Mucosa of rectum (tissue), 2 donors: Measurements from ENCODE around the gene WDR75.

Source experiments
- H3K27ac ChIP-seq, 2 donors: one replicate each; pipeline ENCODE4 v1.7.0; 2013; ENCODE audit warnings: inconsistent platforms in 2 of 2, low read depth in 2 of 2, low read length in 2 of 2
- H3K27me3 ChIP-seq, 2 donors: one replicate each; pipeline ENCODE4 v1.7.0; 2013; ENCODE audit warnings: low read length in 2 of 2; ENCODE audit not compliant: control insufficient read depth in 2 of 2, insufficient read depth in 2 of 2
- H3K36me3 ChIP-seq, 2 donors: one replicate each; pipeline ENCODE4 v1.7.0; 2013; ENCODE audit warnings: low read length in 2 of 2; ENCODE audit not compliant: control insufficient read depth in 2 of 2, insufficient read depth in 2 of 2
- H3K4me1 ChIP-seq, 2 donors: one replicate each; pipeline ENCODE4 v1.7.0; 2013; ENCODE audit warnings: low read length in 2 of 2, mild to moderate bottlenecking in 1 of 2; ENCODE audit not compliant: control insufficient read depth in 2 of 2, insufficient read depth in 2 of 2
- H3K4me3 ChIP-seq, 2 donors: one replicate each; pipeline ENCODE4 v1.7.0; 2013; ENCODE audit warnings: low read length in 2 of 2
- H3K9ac ChIP-seq, 2 donors: one replicate each; pipeline ENCODE4 v1.7.0; 2013; ENCODE audit warnings: low read length in 2 of 2, low read depth in 1 of 2, mild to moderate bottlenecking in 1 of 2
- H3K9me3 ChIP-seq, 2 donors: one replicate each; pipeline ENCODE4 v1.7.0; 2013; ENCODE audit warnings: low read length in 2 of 2; ENCODE audit not compliant: control insufficient read depth in 2 of 2
- donor health status: healthy.
- donor health status: Normal muscosa, but diverticular disease.

The WDR75 gene

GRCh38 chr2:189506514-189506976, 65.3 kb downstream of the WDR75 start:
- H3K9me3 ChIP-seq: no peaks in the 10 kb centered on the region
- no peak overlapping the region for H3K4me3 ChIP-seq
- no peak overlapping the region for H3K9ac ChIP-seq
- H3K27ac ChIP-seq: no peak overlapping the region
- no peaks in the 10 kb centered on the region for H3K36me3 ChIP-seq
- no peaks in the 10 kb centered on the region for H3K27me3 ChIP-seq
- H3K4me1 ChIP-seq: no peaks in the 10 kb centered on the region

GRCh38 chr2:189511210-189511959, 70.1 kb downstream of the WDR75 start:
- H3K4me1 ChIP-seq: no peaks in the 10 kb centered on the region
- H3K36me3 ChIP-seq: no peaks in the 10 kb centered on the region
- no peaks in the 10 kb centered on the region for H3K9me3 ChIP-seq
- H3K4me3 ChIP-seq: no peak overlapping the region
- H3K9ac ChIP-seq: no peak overlapping the region
- H3K27ac ChIP-seq: no peak overlapping the region
- H3K27me3 ChIP-seq: no peaks in the 10 kb centered on the region

- no peaks in the 10 kb centered on the region for H3K9me3 ChIP-seq
- H3K27me3 ChIP-seq: no peaks in the 10 kb centered on the region
- H3K27ac ChIP-seq: no peak overlapping the region
- no peaks in the 10 kb centered on the region for H3K4me1 ChIP-seq
- no peak overlapping the region for H3K9ac ChIP-seq
- no peaks in the 10 kb centered on the region for H3K36me3 ChIP-seq
- H3K4me3 ChIP-seq: no peak overlapping the region
These were observed 70.7 kb downstream of the WDR75 start for GRCh38 chr2:189511960-189512319.

- Histone ChIP-seq H3K9ac (no peak overlapping the region), H3K27ac (peak overlapping the region in 1 of 2 donors; percentile 21), H3K4me3 (no peak overlapping the region), H3K27me3 (no peaks in the 10 kb centered on the region), H3K9me3 (no peaks in the 10 kb centered on the region), H3K36me3 (no peaks in the 10 kb centered on the region), H3K4me1 (no peaks in the 10 kb centered on the region)
These were observed 71.6 kb downstream of the WDR75 start for GRCh38 chr2:189512879-189513278.

GRCh38 chr2:189514104-189514503, 72.8 kb downstream of the WDR75 start:
- no peaks in the 10 kb centered on the region for H3K9me3 ChIP-seq
- no peaks in the 10 kb centered on the region for H3K4me1 ChIP-seq
- no peaks in the 10 kb centered on the region for H3K27me3 ChIP-seq
- no peaks in the 10 kb centered on the region for H3K36me3 ChIP-seq
- H3K9ac ChIP-seq: no peak overlapping the region
- no peak overlapping the region for H3K4me3 ChIP-seq
- H3K27ac ChIP-seq: no peak overlapping the region

GRCh38 chr2:189515264-189515663, 74.0 kb downstream of the WDR75 start:
- Histone ChIP-seq H3K27me3 (no peaks in the 10 kb centered on the region), H3K36me3 (no peaks in the 10 kb centered on the region), H3K9me3 (no peaks in the 10 kb centered on the region), H3K4me3 (no peak overlapping the region), H3K9ac (no peak overlapping the region), H3K27ac (peak overlapping the region in 1 of 2 donors; percentile 52), H3K4me1 (no peaks in the 10 kb centered on the region)

GRCh38 chr2:189516546-189516945, 75.3 kb downstream of the WDR75 start:
- H3K27ac ChIP-seq: no peak overlapping the region
- peaks cover 0 to 7% of the 10 kb centered on the region in 2 donors for H3K4me1 ChIP-seq
- H3K9me3 ChIP-seq: no peaks in the 10 kb centered on the region

GRCh38 chr2:189517847-189518535, 76.7 kb downstream of the WDR75 start:
- H3K27me3 ChIP-seq: no peaks in the 10 kb centered on the region
- peaks cover 3 to 22% of the 10 kb centered on the region in 2 donors for H3K4me1 ChIP-seq
- no peak overlapping the region for H3K4me3 ChIP-seq
- no peaks in the 10 kb centered on the region for H3K36me3 ChIP-seq
- no peak overlapping the region for H3K27ac ChIP-seq
- H3K9me3 ChIP-seq: no peaks in the 10 kb centered on the region
- H3K9ac ChIP-seq: no peak overlapping the region

More at GRCh38 chr2:189516546-189516945, 75.3 kb downstream of the WDR75 start:
- Histone ChIP-seq H3K9ac (no peak overlapping the region), H3K4me3 (no peak overlapping the region), H3K27me3 (no peaks in the 10 kb centered on the region), H3K36me3 (no peaks in the 10 kb centered on the region)

GRCh38 chr2:189519631-189520387, 78.5 kb downstream of the WDR75 start:
- Histone ChIP-seq H3K27me3 (no peaks in the 10 kb centered on the region), H3K4me1 (peaks cover 7 to 40% of the 10 kb centered on the region in 2 donors), H3K4me3 (no peak overlapping the region), H3K9me3 (no peaks in the 10 kb centered on the region), H3K27ac (no peak overlapping the region), H3K36me3 (no peaks in the 10 kb centered on the region), H3K9ac (no peak overlapping the region)
